Neural cell (in vitro differentiated cells): ENCODE results near the gene DNAJC7. TPM values are rescaled to one million over a fixed set of nuclear protein-coding genes. Genes with fewer than 3 reads are reported as not detected.

ENCODE experiments used
- H2AFZ ChIP-seq: fragments of 200-600, 300-800 bp; sonication (generic), shearing (Covaris generic); 2 replicates; pipeline ENCODE4 v1.6.0; 2014; ENCODE audit warnings: low read depth, mild to moderate bottlenecking, antibody characterized with exemption, low read length, moderate library complexity
- H3F3A ChIP-seq: fragments of 200-600 bp; shearing (Covaris generic); 2 replicates; pipeline ENCODE4 v1.6.1; 2016; ENCODE audit warnings: mild to moderate bottlenecking, moderate library complexity, mixed read lengths, antibody characterized with exemption, low read length; ENCODE audit not compliant: insufficient read depth, poor library complexity, severe bottlenecking
- H3K27ac ChIP-seq: fragments of 200-600, 300-800 bp; sonication (generic), shearing (Covaris generic); 2 replicates; pipeline ENCODE4 v1.5.1; 2014; ENCODE audit warnings: mild to moderate bottlenecking, low read length, moderate library complexity
- H3K27me3 ChIP-seq: fragments of 300-800, 200-600 bp; sonication (generic), shearing (Covaris generic); 2 replicates; pipeline ENCODE4 v1.6.0; 2014; ENCODE audit warnings: mild to moderate bottlenecking, low read depth, low read length, moderate library complexity; ENCODE audit not compliant: insufficient read depth
- H3K36me3 ChIP-seq: fragments of 300-800, 200-600 bp; sonication (generic), shearing (Covaris generic); 2 replicates; pipeline ENCODE4 v1.5.1; 2014; ENCODE audit warnings: mild to moderate bottlenecking, antibody characterized with exemption, low read length, moderate library complexity; ENCODE audit not compliant: insufficient read depth
- H3K4me2 ChIP-seq: fragments of 300-800, 200-600 bp; sonication (generic), shearing (Covaris generic); 2 replicates; pipeline ENCODE4 v1.6.0; 2014; ENCODE audit warnings: mild to moderate bottlenecking, low read length
- H3K4me3 ChIP-seq: fragments of 300-800, 200-600 bp; sonication (generic), shearing (Covaris generic); 2 replicates; pipeline ENCODE4 v1.5.1; 2014; ENCODE audit warnings: mild to moderate bottlenecking, low read length, moderate library complexity
- H3K79me2 ChIP-seq: fragments of 200-600 bp; shearing (Covaris generic); replicated peaks from 2 replicates; pipeline ENCODE4 v1.6.0; 2014; ENCODE audit warnings: mild to moderate bottlenecking, low read length, moderate library complexity; ENCODE audit not compliant: insufficient read depth
- H3K9ac ChIP-seq: fragments of 300-800, 200-600 bp; sonication (generic), shearing (Covaris generic); 2 replicates; pipeline ENCODE4 v1.6.1; 2016; ENCODE audit warnings: mild to moderate bottlenecking, low read length, mixed read lengths
- H3K9me2 ChIP-seq: fragments of 200-600 bp; shearing (Covaris generic); 2 replicates; pipeline ENCODE4 v1.6.1; 2016; ENCODE audit warnings: mild to moderate bottlenecking, low read length, mixed read lengths; ENCODE audit not compliant: insufficient read depth
- H3K9me3 ChIP-seq: fragments of 200-600, 300-800 bp; sonication (generic), shearing (Covaris generic); 2 replicates; pipeline ENCODE4 v1.6.1; 2016; ENCODE audit warnings: mild to moderate bottlenecking, mixed run types, low read length, moderate library complexity, mixed read lengths
- H4K20me1 ChIP-seq: fragments of 200-600 bp; shearing (Covaris generic); 2 replicates; pipeline ENCODE4 v1.6.1; 2016; ENCODE audit warnings: mild to moderate bottlenecking, mixed run types; ENCODE audit not compliant: insufficient read depth
- CTCF ChIP-seq: fragments of 450-650 bp; IDR thresholded peaks from 2 replicates; pipeline ENCODE4 v1.5.1; 2014; ENCODE audit warnings: antibody characterized with exemption, mild to moderate bottlenecking, moderate library complexity; ENCODE audit not compliant: poor library complexity, severe bottlenecking
- EP300 ChIP-seq: fragments of 450-650 bp; conservative IDR thresholded peaks from 2 replicates; pipeline ENCODE4 v1.6.1; 2014; ENCODE audit warnings: antibody characterized with exemption, mild to moderate bottlenecking, moderate library complexity; ENCODE audit not compliant: poor library complexity, severe bottlenecking
- EZH2 ChIP-seq: fragments of 200-600, 300-800 bp; shearing (Covaris generic), sonication (generic); IDR thresholded peaks from 2 replicates; pipeline ENCODE4 v1.6.1; 2014; ENCODE audit warnings: antibody characterized with exemption, low read length, borderline replicate concordance, mild to moderate bottlenecking; ENCODE audit not compliant: insufficient read depth, poor library complexity, severe bottlenecking
- MXI1 ChIP-seq: fragments of 450-650 bp; conservative IDR thresholded peaks from 2 replicates; pipeline ENCODE4 v1.6.1; 2014; ENCODE audit warnings: antibody characterized with exemption, mild to moderate bottlenecking; ENCODE audit not compliant: poor library complexity, severe bottlenecking
- POLR2AphosphoS5 ChIP-seq: IDR thresholded peaks from 2 replicates; pipeline ENCODE4 v1.6.1; 2012
- RAD21 ChIP-seq: fragments of 450-650 bp; conservative IDR thresholded peaks from 2 replicates; pipeline ENCODE4 v1.6.1; 2014; ENCODE audit warnings: antibody characterized with exemption, mild to moderate bottlenecking, moderate library complexity
- REST ChIP-seq: IDR thresholded peaks from 2 replicates; pipeline ENCODE4 v1.6.1; 2012; ENCODE audit warnings: borderline replicate concordance
- SMC3 ChIP-seq: fragments of 450-650 bp; conservative IDR thresholded peaks from 2 replicates; pipeline ENCODE4 v1.6.1; 2014; ENCODE audit warnings: antibody characterized with exemption, mild to moderate bottlenecking, moderate library complexity; ENCODE audit not compliant: poor library complexity
- TAF1 ChIP-seq: IDR thresholded peaks from 2 replicates; pipeline ENCODE4 v1.6.1; 2012; ENCODE audit warnings: low read depth
- polyA plus RNA-seq: library from polyadenylated mRNA; depleted of rRNA; stranded (reverse); fragments of >200 nt; gene quantifications from 2 replicates; pipeline ENCODE4 v1.2.3, GENCODE V29; 2014

The DNAJC7 gene
- polyA plus RNA-seq, 1 donor from 2014 or later, result 126 TPM

GRCh38 chr17:41966463-41967140, 50.6 kb downstream of the DNAJC7 start, which contains the start of gene CNP:
CNP (plus strand) TSS chr17:41966795; CDS start chr17:41966885, 90 bp downstream.
- Histone ChIP-seq H3K9me3 (no peaks in the 10 kb centered on the region), H3K27me3 (no peaks in the 10 kb centered on the region), H3K36me3 (peaks cover 5% of the 10 kb centered on the region), H2AFZ (peak within 1 kb of the TSS; percentile 90), H3F3A (no peaks in the 10 kb centered on the region), H4K20me1 (no peaks in the 10 kb centered on the region), H3K9ac (peak within 1 kb of the TSS; percentile 85), H3K27ac (peak within 1 kb of the TSS; percentile 62), H3K9me2 (no peaks in the 10 kb centered on the region), H3K4me2 (peak within 1 kb of the TSS; percentile 73), H3K79me2 (peaks cover 18% of the 10 kb centered on the region), H3K4me3 (peak within 1 kb of the TSS; percentile 91)
- TF ChIP-seq POLR2AphosphoS5, result peak; percentile 73
- peak; percentile 80 for TF ChIP-seq MXI1
- TF ChIP-seq TAF1, result peak; percentile 37
- TF ChIP-seq RAD21, result no peak

DNA sequence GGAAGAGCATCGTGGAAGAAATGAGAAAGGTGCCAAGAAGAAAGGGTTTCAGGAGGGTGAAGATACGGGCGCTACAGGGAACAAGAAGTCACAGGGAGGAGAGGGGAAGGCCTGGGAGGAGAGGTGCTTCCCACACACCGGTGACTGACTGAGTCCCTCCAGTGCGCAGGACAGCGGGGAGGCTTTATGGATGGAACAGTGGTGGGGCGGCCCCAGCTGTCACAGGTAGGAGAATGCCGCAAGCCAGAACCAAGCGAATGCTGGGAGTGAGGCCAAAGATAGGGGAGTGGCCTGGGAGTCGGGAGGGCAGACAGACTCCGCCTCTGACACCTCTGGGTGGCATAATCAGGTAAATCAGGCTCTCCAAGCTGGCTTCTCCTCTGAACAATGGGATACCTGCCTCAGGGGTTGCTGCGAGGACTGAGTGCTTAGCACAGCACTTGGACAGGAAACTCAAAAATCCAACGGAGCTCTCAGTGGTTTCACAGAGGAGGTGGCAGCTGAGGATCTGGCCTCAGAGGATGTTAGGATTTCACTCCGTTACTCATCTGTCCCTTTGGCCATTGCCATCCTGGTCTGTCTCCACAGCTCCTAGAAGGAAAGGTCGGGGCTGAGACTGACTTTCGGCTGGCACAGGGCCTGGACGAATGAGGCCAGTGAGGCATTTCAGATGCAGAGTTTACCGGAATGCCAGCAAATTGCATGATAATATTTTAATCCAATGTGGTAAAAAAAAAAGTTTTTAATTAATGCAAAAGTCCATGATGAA, 51.4 kb downstream of the DNAJC7 start:
- H3K4me2 ChIP-seq, result peak overlapping the region; percentile 37
- peaks cover 15% of the 10 kb centered on the region for H3K79me2 ChIP-seq
- H3F3A ChIP-seq, result no peaks in the 10 kb centered on the region
- H3K9me3 ChIP-seq, result no peaks in the 10 kb centered on the region
- no peaks in the 10 kb centered on the region for H4K20me1 ChIP-seq
- H2AFZ ChIP-seq, result no peak overlapping the region
- H3K27ac ChIP-seq, result no peak overlapping the region
- H3K9me2 ChIP-seq, result no peaks in the 10 kb centered on the region
- peak overlapping the region; percentile 85 for H3K9ac ChIP-seq
- TF ChIP-seq CTCF (no peak), EP300 (no peak), TAF1 (no peak), EZH2 (no peak), POLR2AphosphoS5 (no peak), MXI1 (no peak), SMC3 (no peak), RAD21 (no peak), REST (no peak)
- no peaks in the 10 kb centered on the region for H3K27me3 ChIP-seq
- H3K4me3 ChIP-seq, result peak overlapping the region; percentile 91
- H3K36me3 ChIP-seq, result peaks cover 5% of the 10 kb centered on the region
